ENCODE measurements around the gene SDK1.

- TF ChIP-seq CTCF (conservative IDR thresholded peaks at IDR 0.05; ENCODE audit: low read length) (no peak), EZH2phosphoT487 (IDR thresholded peaks at IDR 0.05; ENCODE audit: borderline replicate concordance, low read depth, low read length) (no peak)
Observed at GRCh38 chr7:4109481-4110110, 808.5 kb downstream of the SDK1 start.

All from OCI-LY7 (cell line).